Stimulated activated CD4-positive, alpha-beta T cell treated with anti-CD3 and anti-CD28 coated beads, Interleukin-2, amount 100 ng/mL, for 4 hours (primary cell): ENCODE measurements around the gene IFI27L2.

Experiments
- DNase-seq: peaks from one replicate; pipeline ENCODE4 v3.0.0-alpha.2; 2020; ENCODE audit warnings: low read depth

Gene IFI27L2

GRCh38 chr14:94152676-94153075 lies 23.3 kb upstream of the IFI27L2 start:
- DNase-seq: no peak

- DNase-seq: no peak
These were observed 16.6 kb upstream of the IFI27L2 start for GRCh38 chr14:94145902-94146527.

- no peak for DNase-seq
These were observed 15.4 kb upstream of the IFI27L2 start for GRCh38 chr14:94144765-94145164.

DNA sequence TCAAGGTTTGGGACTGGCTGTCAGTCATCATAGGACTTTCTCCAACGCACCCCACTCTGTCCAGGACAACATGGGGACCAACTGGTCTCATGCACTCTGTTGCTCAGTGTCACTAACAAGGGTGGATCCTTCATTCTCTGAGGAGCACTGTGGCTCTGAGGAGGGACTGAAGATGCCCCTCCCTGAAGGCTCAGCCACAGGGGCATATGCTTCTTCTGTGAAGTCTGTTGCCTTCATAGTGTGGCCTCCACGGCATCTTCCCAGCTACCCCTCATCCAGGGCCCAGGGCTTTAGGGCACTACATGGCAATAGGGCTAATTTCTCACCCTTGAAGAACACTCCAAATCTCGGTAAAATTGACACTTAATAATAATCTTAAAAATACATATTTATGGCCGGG lies 14.3 kb upstream of the IFI27L2 start:
- DNase-seq: no peak

DNA sequence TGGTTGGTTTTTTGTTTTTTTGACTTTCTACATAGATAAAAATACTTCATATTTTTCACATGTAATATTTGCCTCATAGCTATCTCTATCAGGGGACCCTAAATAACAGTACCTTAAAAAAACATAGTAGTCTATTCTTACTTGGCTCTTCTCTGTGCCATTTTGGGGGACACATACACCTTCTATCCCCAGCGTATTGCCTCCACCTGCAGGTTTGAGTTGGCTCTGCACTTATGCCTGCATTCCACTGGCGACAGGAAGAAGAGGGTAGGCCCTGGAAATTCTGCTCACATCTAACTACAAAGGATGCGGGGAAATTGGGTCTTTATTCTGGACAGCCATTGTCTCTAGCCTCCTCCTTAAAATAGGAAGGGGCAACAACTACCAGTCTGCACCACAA lies 13.8 kb upstream of the IFI27L2 start:
- DNase-seq: no peak

DNA sequence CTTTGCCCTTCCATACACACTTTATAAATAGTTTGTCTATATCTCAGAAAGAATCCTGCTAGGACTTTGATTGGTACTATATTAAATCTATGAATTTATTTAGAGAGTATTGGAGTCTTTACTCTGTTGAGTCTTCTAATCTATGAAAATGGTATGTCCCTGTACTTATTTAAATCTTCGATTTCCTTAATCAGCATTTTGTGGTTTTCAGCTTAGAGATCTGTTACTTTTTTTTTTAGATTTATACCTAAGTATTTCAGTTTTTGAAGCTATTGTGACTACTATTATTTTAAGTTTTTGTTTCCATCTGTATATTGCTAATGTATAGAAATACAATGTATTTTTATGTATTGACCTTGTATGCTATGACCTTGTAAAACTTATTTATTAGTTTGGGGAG lies 13.4 kb upstream of the IFI27L2 start:
- no peak for DNase-seq

GRCh38 chr14:94142247-94142646 lies 12.8 kb upstream of the IFI27L2 start:
- no peak for DNase-seq

GRCh38 chr14:94139421-94139820 lies 10.0 kb upstream of the IFI27L2 start:
- no peak for DNase-seq

DNA sequence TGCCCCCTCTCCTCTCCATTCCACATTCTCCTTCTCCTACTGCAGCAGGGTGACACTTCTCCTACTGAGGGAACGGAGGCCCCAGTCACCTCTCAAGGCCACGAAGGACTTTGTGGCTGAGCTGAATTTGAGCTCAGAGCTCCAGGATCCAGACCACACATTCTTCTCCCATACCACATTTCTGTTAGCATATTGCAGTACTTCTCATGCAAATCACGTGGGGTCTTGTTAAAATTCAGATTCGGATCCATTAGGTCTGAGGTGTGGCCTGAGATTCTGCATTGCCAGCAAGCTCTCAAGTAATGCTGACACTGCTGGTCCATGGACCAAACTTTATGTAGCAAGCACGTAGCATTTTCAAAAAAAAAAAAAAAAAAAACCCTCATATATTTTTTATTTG lies 9.6 kb upstream of the IFI27L2 start:
- no peak for DNase-seq

- DNase-seq: no peak
These were observed 8.8 kb upstream of the IFI27L2 start for GRCh38 chr14:94138251-94138650.

- peak; percentile 73 for DNase-seq
These were observed 7.3 kb upstream of the IFI27L2 start for GRCh38 chr14:94136575-94137331.

DNA sequence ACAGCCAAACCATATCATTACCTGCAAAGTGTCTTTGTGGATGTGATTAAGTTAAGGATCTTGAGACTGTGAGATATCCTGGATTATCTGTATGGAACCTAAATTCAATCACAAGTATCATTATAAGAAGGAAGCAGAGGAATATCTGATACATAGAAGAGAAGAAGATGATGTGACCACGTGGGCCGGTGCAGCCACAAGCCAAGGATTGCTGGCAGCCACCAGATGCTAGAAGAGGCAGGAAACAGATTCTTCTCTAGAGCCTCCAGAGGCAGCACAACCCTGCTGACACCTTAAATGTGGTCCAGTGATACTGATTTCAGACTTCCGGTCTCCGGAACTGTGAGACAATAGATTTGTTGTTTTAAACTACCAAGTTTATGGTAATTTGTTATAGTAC lies 6.1 kb upstream of the IFI27L2 start:
- DNase-seq: no peak

GRCh38 chr14:94132285-94132887 lies 3.0 kb upstream of the IFI27L2 start:
- peak; percentile 59 for DNase-seq

DNA sequence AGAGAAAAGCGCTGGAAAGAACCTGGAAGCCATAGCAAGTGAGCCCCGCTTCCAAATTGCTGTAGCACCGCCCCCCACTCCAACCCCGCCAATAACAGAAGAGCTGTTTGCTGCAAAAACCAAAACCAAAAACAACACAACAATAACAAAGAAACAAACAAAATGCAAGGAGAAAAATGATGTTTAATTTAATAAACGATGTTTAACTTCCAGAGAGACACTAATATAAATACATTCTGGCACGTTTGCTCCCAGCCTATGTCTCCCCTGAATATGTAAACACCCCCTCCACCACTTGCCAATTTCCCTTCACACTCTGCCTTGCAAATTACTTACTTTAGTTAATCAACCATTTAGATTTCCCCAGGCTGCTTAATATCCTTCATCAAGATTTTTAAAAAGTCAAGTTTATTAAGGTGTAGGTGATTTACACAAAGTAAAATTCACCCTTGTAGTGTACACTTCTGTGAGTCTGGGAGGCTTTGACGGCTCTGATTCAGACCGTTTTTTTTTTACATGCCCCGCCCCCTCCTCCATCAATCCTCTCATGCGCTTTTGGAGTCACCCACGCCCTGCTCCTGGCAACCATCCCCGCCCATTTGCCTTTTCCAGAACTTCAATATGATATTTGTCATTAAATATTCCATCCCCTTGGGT lies 482 bp upstream of the IFI27L2 start:
- no peak for DNase-seq

DNA sequence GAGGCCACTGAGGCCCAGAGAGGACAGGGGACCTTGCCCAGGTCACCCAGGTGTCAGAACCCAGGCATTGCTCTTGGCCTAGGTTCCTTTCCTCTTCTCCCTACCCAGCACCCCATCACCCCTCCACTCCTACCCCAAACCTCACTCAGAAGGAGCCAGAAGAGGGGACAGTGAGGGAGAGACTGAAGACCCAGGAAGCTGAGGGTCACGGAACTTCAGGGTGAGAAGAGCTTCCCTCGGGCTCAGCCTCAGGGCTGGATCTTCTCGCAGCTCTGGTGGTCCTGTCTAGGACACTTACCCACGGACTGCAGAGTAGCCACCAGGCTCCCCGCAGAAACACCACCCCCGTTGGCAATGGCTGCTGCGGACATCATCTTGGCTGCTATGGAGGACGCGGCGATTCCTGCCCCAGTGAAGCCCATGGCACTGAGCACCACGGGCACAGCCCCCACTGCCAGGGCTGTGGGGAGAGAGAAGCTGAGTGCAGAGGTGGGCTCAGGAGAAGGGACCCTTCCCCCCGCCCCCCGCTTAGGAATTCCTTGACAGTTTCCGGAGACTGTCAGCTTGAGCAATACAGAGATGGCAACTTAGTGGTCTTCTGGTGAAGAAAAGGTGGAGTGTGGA lies 1.1 kb downstream of the IFI27L2 start:
- no peak for DNase-seq

DNA sequence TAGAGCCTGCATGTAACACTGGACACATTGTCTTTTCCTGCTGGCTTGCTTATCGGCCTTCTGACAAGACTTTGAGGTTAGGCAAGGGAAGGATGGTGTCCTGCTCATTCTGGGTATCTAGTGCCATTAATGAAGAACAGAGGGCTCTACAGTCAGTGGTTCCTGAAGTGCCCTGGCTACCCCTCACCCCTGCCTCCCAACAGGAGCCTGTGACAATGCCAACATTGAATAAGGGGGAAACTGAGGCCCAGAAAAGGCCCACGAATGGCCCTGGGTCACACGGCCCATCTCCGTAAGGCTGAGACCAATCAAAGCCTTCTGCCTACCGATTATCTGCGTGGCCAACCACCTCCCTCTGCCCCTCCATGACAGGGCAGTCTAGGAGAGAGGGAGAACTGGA lies 2.1 kb downstream of the IFI27L2 start:
- DNase-seq: no peak

- no peak for DNase-seq
These were observed 2.6 kb downstream of the IFI27L2 start for GRCh38 chr14:94126800-94127199.

GRCh38 chr14:94126419-94126677 lies 3.1 kb downstream of the IFI27L2 start:
- DNase-seq: no peak

DNA sequence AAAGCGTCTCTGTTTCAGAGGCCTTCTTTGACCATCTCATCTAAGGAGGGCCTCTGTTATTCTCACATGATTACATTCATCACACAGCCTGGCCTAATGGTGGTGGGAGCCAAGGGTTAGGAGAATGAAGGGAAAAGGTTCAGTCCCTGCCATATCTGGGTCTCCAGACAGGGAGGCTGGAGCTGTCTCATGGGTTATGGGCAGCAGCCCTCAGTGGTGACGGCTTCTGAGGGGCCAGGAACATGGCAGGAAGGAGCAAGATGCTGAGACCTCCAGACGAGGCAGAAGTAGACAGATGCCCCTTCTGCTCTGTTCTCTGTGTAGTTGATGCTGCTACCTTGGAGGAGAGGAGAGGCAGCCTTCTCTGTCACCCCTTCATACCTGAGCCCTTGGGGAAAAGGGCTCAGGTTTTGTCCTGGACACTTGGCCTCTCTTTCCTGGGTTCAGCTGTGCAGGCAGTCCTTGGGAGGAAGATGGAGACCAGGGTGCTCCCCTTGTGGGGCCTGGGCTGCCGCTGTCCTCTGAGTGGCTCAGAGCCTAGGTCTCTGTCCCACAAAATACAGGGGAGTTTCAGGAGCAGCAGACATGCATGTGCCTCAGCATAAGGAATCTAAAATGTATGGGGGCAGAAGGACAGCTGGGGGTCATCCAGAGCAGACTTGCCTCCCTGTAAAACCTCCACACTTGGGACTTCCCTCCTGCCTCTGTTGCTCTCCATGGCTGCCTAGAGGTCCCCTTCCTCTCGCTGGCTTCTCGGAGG lies 3.6 kb downstream of the IFI27L2 start:
- no peak for DNase-seq

DNA sequence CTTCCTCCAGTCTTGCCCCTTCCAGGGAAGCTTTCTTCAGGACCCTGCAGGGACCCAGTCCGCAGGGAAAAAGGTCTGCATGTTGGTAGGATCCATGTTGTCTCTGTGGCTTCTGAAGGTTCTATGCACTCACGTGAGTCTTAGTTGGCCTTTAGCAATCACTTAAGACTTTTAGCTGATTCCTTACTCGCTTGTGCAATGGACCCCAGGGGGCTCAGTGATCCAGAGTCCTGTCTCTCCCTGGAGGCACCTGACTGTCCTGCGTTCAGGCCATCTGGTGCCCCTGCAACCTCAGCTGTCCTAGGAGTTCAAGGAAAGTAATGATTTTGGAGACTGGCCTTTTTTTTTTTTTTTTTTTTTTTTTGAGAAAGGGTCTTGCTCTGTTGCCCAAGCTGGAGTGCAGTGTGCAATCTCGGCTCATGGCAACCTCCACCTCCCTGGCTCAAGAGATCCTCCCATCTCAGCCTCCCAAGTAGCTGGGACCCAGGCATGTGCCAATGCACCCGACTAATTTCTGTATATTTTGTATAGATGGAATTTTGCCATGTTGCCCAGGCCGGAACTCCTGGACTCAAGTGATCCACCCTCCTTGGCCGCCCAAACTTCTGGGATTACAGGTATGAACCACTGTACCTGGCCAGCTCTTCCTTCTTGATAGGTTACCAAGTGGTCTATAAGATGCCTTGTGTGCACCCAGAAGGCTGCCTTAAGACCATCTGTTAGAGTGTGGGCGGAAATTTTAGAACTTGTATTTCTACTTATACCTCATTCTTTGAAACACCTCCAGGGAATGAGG lies 4.6 kb downstream of the IFI27L2 start:
- DNase-seq: no peak

- DNase-seq: no peak
These were observed 5.5 kb downstream of the IFI27L2 start for GRCh38 chr14:94123868-94124267.
